Mononuclear cell (primary cell): ENCODE measurements around the gene R3HDML. TPM values are rescaled to one million over a fixed set of nuclear protein-coding genes. Genes with fewer than 3 reads are reported as not detected.
"Not testable (repeated sequence)": the region's sequence is repeated elsewhere in the genome, so short reads cannot be mapped to it uniquely, and the experiment has no call there.

Experiments
- H3K27me3 ChIP-seq: 2 replicates; pipeline ENCODE4 v1.6.0; 2011; ENCODE audit warnings: low read length, control low read depth; ENCODE audit not compliant: insufficient read depth
- H3K4me1 ChIP-seq: 2 replicates; pipeline ENCODE4 v1.5.1; 2011; ENCODE audit warnings: mild to moderate bottlenecking, low read length, control low read depth; ENCODE audit not compliant: insufficient read depth
- H3K4me3 ChIP-seq: 2 replicates; pipeline ENCODE4 v1.5.1; 2011; ENCODE audit warnings: mild to moderate bottlenecking, low read length, moderate library complexity
- H3K9me3 ChIP-seq: 2 replicates; pipeline ENCODE4 v1.5.1; 2011; ENCODE audit warnings: low read depth, mild to moderate bottlenecking, control low read depth, low read length
- total RNA-seq: library from RNA; depleted of rRNA; stranded (reverse); fragments of >200 nt; gene quantifications from one replicate; pipeline ENCODE4 v1.2.3, GENCODE V29; 2012

Gene R3HDML, protein sequence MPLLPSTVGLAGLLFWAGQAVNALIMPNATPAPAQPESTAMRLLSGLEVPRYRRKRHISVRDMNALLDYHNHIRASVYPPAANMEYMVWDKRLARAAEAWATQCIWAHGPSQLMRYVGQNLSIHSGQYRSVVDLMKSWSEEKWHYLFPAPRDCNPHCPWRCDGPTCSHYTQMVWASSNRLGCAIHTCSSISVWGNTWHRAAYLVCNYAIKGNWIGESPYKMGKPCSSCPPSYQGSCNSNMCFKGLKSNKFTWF
- total RNA-seq: not detected

GRCh38 chr20:44336725-44337380 lies at the start of gene R3HDML:
Gene R3HDML, plus strand, starts transcription at chr20:44337043. Its CDS starts 115 bp downstream, at chr20:44337158.
- Histone ChIP-seq H3K4me3 (no peak within 1 kb of the TSS), H3K27me3 (no peaks in the 10 kb centered on the region)

GRCh38 chr20:44287272-44288097 lies 49.4 kb upstream of the R3HDML start:
- no peak overlapping the region for H3K4me3 ChIP-seq
- no peaks in the 10 kb centered on the region for H3K27me3 ChIP-seq
- H3K9me3 ChIP-seq: no peaks in the 10 kb centered on the region
- H3K4me1 ChIP-seq: no peaks in the 10 kb centered on the region

More at GRCh38 chr20:44336725-44337380, at the start of gene R3HDML:
- Histone ChIP-seq H3K4me1 (no peaks in the 10 kb centered on the region), H3K9me3 (no peaks in the 10 kb centered on the region)

- H3K4me3 ChIP-seq: no peak overlapping the region
- H3K4me1 ChIP-seq: no peaks in the 10 kb centered on the region
- no peaks in the 10 kb centered on the region for H3K9me3 ChIP-seq
- H3K27me3 ChIP-seq: no peaks in the 10 kb centered on the region
Measured at GRCh38 chr20:44288252-44288651, 48.6 kb upstream of the R3HDML start.

DNA sequence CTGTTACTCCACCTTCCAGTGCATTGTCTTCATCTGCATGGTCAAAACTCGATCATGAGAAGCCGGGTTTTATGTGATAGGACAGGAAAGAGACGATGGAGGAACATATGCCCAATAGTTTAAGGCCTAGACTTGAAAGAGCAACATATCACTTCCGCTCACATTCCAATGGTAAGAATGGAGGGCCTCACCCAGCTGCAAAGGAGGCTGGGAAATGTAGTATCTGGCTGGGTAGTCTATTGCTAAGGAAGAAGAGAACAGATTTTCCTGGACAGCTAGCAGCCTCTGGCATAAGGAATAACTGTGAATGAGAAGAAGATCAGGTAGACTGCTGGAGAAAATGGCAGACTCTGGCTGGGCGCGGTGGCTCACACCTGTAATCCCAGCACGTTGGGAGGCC lies 45.1 kb upstream of the R3HDML start:
- Histone ChIP-seq H3K4me3 (no peak overlapping the region), H3K27me3 (no peaks in the 10 kb centered on the region), H3K4me1 (no peaks in the 10 kb centered on the region), H3K9me3 (no peaks in the 10 kb centered on the region)

- Histone ChIP-seq H3K9me3 (no peaks in the 10 kb centered on the region), H3K4me1 (no peaks in the 10 kb centered on the region), H3K27me3 (no peaks in the 10 kb centered on the region), H3K4me3 (no peak overlapping the region)
Measured at GRCh38 chr20:44296011-44296410, 40.8 kb upstream of the R3HDML start.

- H3K4me1 ChIP-seq: no peaks in the 10 kb centered on the region
- H3K27me3 ChIP-seq: no peaks in the 10 kb centered on the region
- no peak overlapping the region for H3K4me3 ChIP-seq
- H3K9me3 ChIP-seq: no peaks in the 10 kb centered on the region
Measured at GRCh38 chr20:44297721-44298120, 39.1 kb upstream of the R3HDML start.

GRCh38 chr20:44299011-44299535 lies 37.8 kb upstream of the R3HDML start:
- H3K9me3 ChIP-seq, H3K27me3 ChIP-seq, H3K4me1 ChIP-seq, H3K4me3 ChIP-seq: not testable (repeated sequence)

- Histone ChIP-seq H3K9me3 (no peaks in the 10 kb centered on the region), H3K4me3 (no peak overlapping the region), H3K4me1 (no peaks in the 10 kb centered on the region), H3K27me3 (no peaks in the 10 kb centered on the region)
Measured at GRCh38 chr20:44301285-44301684, 35.6 kb upstream of the R3HDML start.

DNA sequence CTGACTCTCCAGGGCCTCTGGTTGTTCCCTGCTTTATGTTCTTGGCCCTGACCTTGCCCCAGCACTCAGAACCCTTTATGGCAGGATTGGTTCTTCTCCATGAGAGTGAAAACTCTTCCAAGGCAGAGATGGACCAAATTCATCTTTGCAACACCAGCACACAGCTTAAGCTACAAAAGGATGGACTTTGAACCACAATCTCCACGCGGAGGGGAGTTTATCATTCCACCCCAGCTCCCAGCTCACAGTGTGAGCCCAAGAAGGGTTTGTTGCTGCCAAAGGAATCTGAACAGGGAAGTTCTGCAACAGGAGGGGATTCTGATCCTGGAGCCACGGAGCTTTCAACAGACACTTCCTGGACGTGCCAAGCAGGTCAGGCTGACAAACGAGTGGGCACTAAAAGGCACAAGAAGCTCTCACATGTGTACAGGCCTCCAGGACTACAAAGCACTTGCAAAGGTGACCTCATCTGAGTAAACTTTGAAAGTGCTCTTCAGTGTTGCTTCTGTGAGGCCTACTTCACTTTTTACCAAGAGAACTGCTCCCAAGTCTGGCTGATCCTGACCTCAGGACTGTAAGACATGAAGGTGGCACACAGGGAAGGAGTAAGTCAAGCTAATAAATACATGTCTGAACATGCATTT lies 34.7 kb upstream of the R3HDML start:
- no peaks in the 10 kb centered on the region for H3K4me1 ChIP-seq
- no peak overlapping the region for H3K4me3 ChIP-seq
- no peaks in the 10 kb centered on the region for H3K9me3 ChIP-seq
- H3K27me3 ChIP-seq: no peaks in the 10 kb centered on the region

DNA sequence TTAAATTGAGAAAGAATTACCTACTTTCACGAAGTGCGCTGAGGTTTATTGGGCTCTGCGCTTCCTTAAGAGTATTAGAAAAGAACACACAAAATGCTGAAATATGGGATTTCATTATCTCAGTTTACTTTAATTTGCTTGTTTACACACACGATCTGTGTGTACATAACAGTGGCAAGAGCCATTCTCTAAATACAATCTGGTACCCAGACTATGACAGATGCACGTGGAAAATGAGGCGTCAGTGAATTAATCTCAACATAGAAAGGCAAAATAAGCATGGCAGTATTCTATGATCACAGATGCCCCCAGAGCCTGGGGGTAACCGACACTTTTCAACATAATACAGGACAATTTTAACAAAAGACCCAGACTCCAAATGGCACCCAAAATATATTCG lies 34.1 kb upstream of the R3HDML start:
- Histone ChIP-seq H3K4me1 (no peaks in the 10 kb centered on the region), H3K9me3 (no peaks in the 10 kb centered on the region), H3K4me3 (no peak overlapping the region), H3K27me3 (no peaks in the 10 kb centered on the region)

DNA sequence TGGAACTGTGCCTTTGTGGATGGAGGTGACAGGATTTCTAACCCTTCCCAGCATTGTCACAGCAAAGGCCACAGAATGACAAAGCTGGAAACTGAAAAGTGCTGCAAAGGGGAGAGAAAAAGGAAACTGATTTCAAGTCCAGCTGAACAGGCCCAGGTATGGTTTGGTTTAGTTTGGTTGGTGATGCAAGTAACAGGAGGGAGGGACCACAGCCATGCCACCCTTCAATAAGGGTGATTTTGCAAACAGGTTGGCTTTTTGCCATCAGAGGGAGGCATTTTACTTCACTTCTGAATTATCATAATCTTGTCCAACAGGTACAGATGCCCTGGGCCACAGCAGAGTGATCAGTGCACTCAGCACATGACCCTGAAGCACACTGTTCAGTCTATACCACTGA lies 32.5 kb upstream of the R3HDML start:
- Histone ChIP-seq H3K9me3 (no peaks in the 10 kb centered on the region), H3K4me1 (no peaks in the 10 kb centered on the region), H3K4me3 (no peak overlapping the region), H3K27me3 (no peaks in the 10 kb centered on the region)

- Histone ChIP-seq H3K9me3 (no peaks in the 10 kb centered on the region), H3K4me1 (peaks cover 18% of the 10 kb centered on the region), H3K4me3 (no peak overlapping the region), H3K27me3 (no peaks in the 10 kb centered on the region)
Measured at GRCh38 chr20:44306927-44307326, 29.9 kb upstream of the R3HDML start.

DNA sequence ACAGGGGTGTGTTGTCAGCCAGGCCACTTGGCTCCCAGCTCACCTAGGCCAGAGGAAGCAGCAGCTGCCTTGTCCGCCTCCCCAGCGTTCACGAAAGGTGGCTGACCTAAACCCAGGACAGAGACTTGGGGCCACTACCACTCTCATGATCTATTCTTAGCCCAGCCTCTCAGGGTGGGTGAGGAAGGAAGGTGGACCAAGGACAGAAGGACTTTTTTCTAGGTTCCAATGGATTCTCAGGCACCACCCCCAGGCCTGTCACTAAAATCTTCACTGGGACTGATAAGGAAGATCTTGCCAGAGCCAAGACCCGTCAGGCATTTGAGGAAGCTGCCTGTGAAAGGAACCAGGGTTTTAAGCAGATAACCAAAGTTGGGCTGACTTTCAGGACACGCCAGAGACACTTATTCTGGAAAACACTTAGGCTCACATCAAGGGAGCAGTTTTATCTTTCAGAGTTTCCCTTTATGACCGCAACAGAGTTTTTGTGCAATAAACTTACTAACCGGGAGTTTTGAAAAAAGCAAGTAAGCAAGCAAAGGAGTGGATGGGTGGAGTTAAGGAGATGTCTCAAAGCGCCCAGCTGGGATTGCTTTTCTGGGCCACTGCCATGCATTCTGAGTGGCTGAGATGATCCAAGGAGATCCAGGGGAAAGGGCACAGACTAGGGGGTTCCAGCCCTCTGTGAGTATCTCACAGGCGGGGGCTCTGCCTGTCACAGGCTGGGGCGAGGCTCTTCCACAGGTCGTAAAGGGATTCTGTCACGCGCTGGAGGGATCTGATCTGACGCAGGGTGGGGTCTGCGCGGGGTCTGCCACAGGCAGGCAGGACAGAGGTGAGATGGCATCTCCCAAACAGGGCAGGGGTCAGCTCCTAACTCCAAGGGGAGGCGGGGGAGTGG lies 26.8 kb upstream of the R3HDML start:
- peaks cover 18% of the 10 kb centered on the region for H3K4me1 ChIP-seq
- H3K4me3 ChIP-seq: peak overlapping the region; percentile 90
- H3K9me3 ChIP-seq: no peaks in the 10 kb centered on the region
- H3K27me3 ChIP-seq: no peaks in the 10 kb centered on the region
